T-cell (primary cell): ENCODE measurements around the gene CD93. TPM values are rescaled to one million over a fixed set of nuclear protein-coding genes. Genes with fewer than 3 reads are reported as not detected.

Source experiments
- ATAC-seq, 4 experiments: fragments of 200-7000 bp in 3 of 4; fragments of 150-1000 bp in 1 of 4; cut with Tn5 transposase; replicated peaks in 1 of 4; 1 replicate in 3 of 4; 2 replicates in 1 of 4; pipeline ENCODE4 v1.10.0; 2021; ENCODE audit warnings: moderate library complexity in 3 of 4, mild to moderate bottlenecking in 2 of 4, moderate number of reproducible peaks in 1 of 4
- CTCF ChIA-PET, 2 donors: fragments of 300-600 bp; sonication (Branson Sonifier 250); formaldehyde crosslinking; loops; one replicate each; lab custom pipeline; 2022; ENCODE audit warnings: antibody characterized with exemption in 2 of 2; lab: Charles Lee
- POLR2A ChIA-PET, 2 donors: fragments of 300-600 bp; sonication (Branson Sonifier 250); formaldehyde crosslinking; loops; one replicate each; lab custom pipeline; 2022; ENCODE audit warnings: antibody characterized with exemption in 2 of 2; lab: Charles Lee
- DNase-seq, 35 experiments: peaks; one replicate each; pipeline versions ENCODE4 v3.0.0 to v3.0.0-alpha.2; 2013 to 2023
- H3K27ac ChIP-seq: one replicate; pipeline ENCODE4 v1.5.1; 2013; ENCODE audit warnings: low read length
- H3K27me3 ChIP-seq, 2 experiments: replicated peaks in 1 of 2; 1 replicate in 1 of 2; 2 replicates in 1 of 2; pipeline versions ENCODE4 v1.6.1 to v1.7.0; 2013; ENCODE audit warnings: low read length in 1 of 2, mixed read lengths in 1 of 2; ENCODE audit not compliant: control insufficient read depth in 2 of 2, insufficient read depth in 2 of 2; ENCODE audit errors: extremely low read depth in 1 of 2
- H3K36me3 ChIP-seq, 2 donors: 1 replicate in 1 of 2; 2 replicates in 1 of 2; pipeline versions ENCODE4 v1.6.1 to v1.7.0; 2013; ENCODE audit warnings: low read length in 1 of 2; ENCODE audit not compliant: control insufficient read depth in 2 of 2, insufficient read depth in 1 of 2; ENCODE audit errors: extremely low read depth in 1 of 2
- H3K4me1 ChIP-seq, 2 experiments: 1 replicate in 1 of 2; 2 replicates in 1 of 2; pipeline versions ENCODE4 v1.6.1 to v1.7.0; 2013; ENCODE audit warnings: low read length in 2 of 2, mixed read lengths in 1 of 2; ENCODE audit not compliant: insufficient read depth in 2 of 2, control insufficient read depth in 1 of 2; ENCODE audit errors: extremely low read depth in 1 of 2
- H3K4me3 ChIP-seq, 2 donors: 1 replicate in 1 of 2; 2 replicates in 1 of 2; pipeline versions ENCODE4 v1.5.1 to v1.7.0; 2013; ENCODE audit warnings: mild to moderate bottlenecking in 2 of 2, low read length in 1 of 2, moderate library complexity in 1 of 2; ENCODE audit not compliant: control insufficient read depth in 1 of 2; ENCODE audit errors: extremely low read depth in 1 of 2
- H3K9me3 ChIP-seq: 2 replicates; pipeline ENCODE4 v1.7.0; 2013
- H3K27ac Mint-ChIP-seq, 2 donors: one replicate each; pipeline ENCODE4 v1.8.0; 2020 to 2021; ENCODE audit warnings: mild to moderate bottlenecking in 2 of 2, mixed read lengths in 2 of 2
- H3K27me3 Mint-ChIP-seq, 2 donors: one replicate each; pipeline ENCODE4 v1.8.0; 2021 to 2022; ENCODE audit warnings: mixed read lengths in 2 of 2
- H3K36me3 Mint-ChIP-seq: one replicate; pipeline ENCODE4 v1.8.0; 2021; ENCODE audit warnings: mixed read lengths
- H3K4me1 Mint-ChIP-seq, 3 donors: one replicate each; pipeline ENCODE4 v1.8.0; 2020 to 2022; ENCODE audit warnings: mixed read lengths in 3 of 3, mild to moderate bottlenecking in 1 of 3
- H3K4me3 Mint-ChIP-seq, 3 donors: one replicate each; pipeline ENCODE4 v1.8.0; 2020 to 2022; ENCODE audit warnings: mild to moderate bottlenecking in 3 of 3, mixed read lengths in 3 of 3, moderate library complexity in 3 of 3
- H3K9me3 Mint-ChIP-seq, 3 donors: one replicate each; pipeline ENCODE4 v1.8.0; 2020 to 2022; ENCODE audit warnings: mixed read lengths in 3 of 3
- WGBS: methylation state at CpG from one replicate; pipeline ENCODE4 v1.1.5; 2013; ENCODE audit warnings: missing lambda C conversion rate; ENCODE audit not compliant: insufficient coverage; 5-methylcytosine and 5-hydroxymethylcytosine counted together
- total RNA-seq, 35 experiments: library from RNA in 6 of 35; stranded (reverse) in 6 of 35; fragments of 120-200 nt in 1 of 35; gene quantifications; one replicate each; pipeline versions ENCODE4 v1.2.1 to v1.2.4 and lab custom pipeline; 2013 to 2026

The CD93 gene
- total RNA-seq, 5 donors from 2014 or later (not counting 1 experiment from before 2014, with no cell fraction given), result 0.38 to 1.9 (median 0.58) TPM

GRCh38 chr20:23069108-23069507 lies 17.0 kb downstream of the CD93 start:
- H3K27ac ChIP-seq, result no peak overlapping the region

GRCh38 chr20:23068283-23068682 lies 17.8 kb downstream of the CD93 start:
- peaks cover 0 to 3% of the 10 kb centered on the region in 2 donors for H3K27me3 Mint-ChIP-seq
- no peak overlapping the region for H3K4me3 Mint-ChIP-seq
- Histone ChIP-seq H3K4me3 (no peak overlapping the region), H3K27ac (no peak overlapping the region), H3K4me1 (no peaks in the 10 kb centered on the region), H3K36me3 (no peaks in the 10 kb centered on the region), H3K9me3 (no peaks in the 10 kb centered on the region), H3K27me3 (no peaks in the 10 kb centered on the region)
- no peak for DNase-seq
- no peaks in the 10 kb centered on the region for H3K36me3 Mint-ChIP-seq
- no CpG with 5 or more reads among the region's 1 CpG for WGBS
- no peak for ATAC-seq
- CTCF ChIA-PET, result no interaction called here
- no peaks in the 10 kb centered on the region for H3K9me3 Mint-ChIP-seq
- no peak overlapping the region for H3K27ac Mint-ChIP-seq
- H3K4me1 Mint-ChIP-seq, result no peaks in the 10 kb centered on the region
- POLR2A ChIA-PET, result no interaction called here

More at GRCh38 chr20:23069108-23069507, 17.0 kb downstream of the CD93 start:
- H3K4me1 ChIP-seq, result no peaks in the 10 kb centered on the region
- no peak overlapping the region for H3K4me3 ChIP-seq
- ATAC-seq (no peak), DNase-seq (no peak)
- H3K36me3 ChIP-seq, result no peaks in the 10 kb centered on the region
- Mint-ChIP-seq H3K4me3 (no peak overlapping the region), H3K27me3 (peaks cover 0 to 3% of the 10 kb centered on the region in 2 donors), H3K27ac (no peak overlapping the region), H3K9me3 (no peaks in the 10 kb centered on the region), H3K4me1 (no peaks in the 10 kb centered on the region), H3K36me3 (no peaks in the 10 kb centered on the region)
- no peaks in the 10 kb centered on the region for H3K27me3 ChIP-seq
- no peaks in the 10 kb centered on the region for H3K9me3 ChIP-seq
- WGBS, result no CpG with 5 or more reads among the region's 2 CpGs
- CTCF ChIA-PET, result no interaction called here
- POLR2A ChIA-PET, result no interaction called here

GRCh38 chr20:23066772-23067171 lies 19.4 kb downstream of the CD93 start:
- ATAC-seq (no peak), DNase-seq (no peak)
- ChIA-PET POLR2A (interaction anchor here in 1 of 2 donors (0.6 kb wide), 1 partner anchor 905 kb away, joined by 3 read pairs; no protein-coding TSS in a partner anchor), CTCF (no interaction called here)
- H3K9me3 Mint-ChIP-seq, result no peaks in the 10 kb centered on the region
- H3K27ac Mint-ChIP-seq, result no peak overlapping the region
- no peak overlapping the region for H3K27ac ChIP-seq
- peaks cover 0 to 5% of the 10 kb centered on the region in 2 experiments for H3K27me3 ChIP-seq
- peaks cover 0 to 3% of the 10 kb centered on the region in 2 donors for H3K27me3 Mint-ChIP-seq
- no peaks in the 10 kb centered on the region for H3K36me3 Mint-ChIP-seq
- WGBS, result no CpG with 5 or more reads among the region's 3 CpGs
- no peaks in the 10 kb centered on the region for H3K4me1 ChIP-seq
- H3K4me1 Mint-ChIP-seq, result no peaks in the 10 kb centered on the region
- no peak overlapping the region for H3K4me3 Mint-ChIP-seq
- H3K9me3 ChIP-seq, result no peaks in the 10 kb centered on the region
- H3K4me3 ChIP-seq, result no peak overlapping the region
- H3K36me3 ChIP-seq, result no peaks in the 10 kb centered on the region

GRCh38 chr20:23065266-23066201 lies 20.6 kb downstream of the CD93 start:
- H3K36me3 ChIP-seq, result no peaks in the 10 kb centered on the region
- no peak overlapping the region for H3K27ac ChIP-seq
- Mint-ChIP-seq H3K27me3 (peaks cover 0 to 3% of the 10 kb centered on the region in 2 donors), H3K27ac (no peak overlapping the region), H3K4me3 (no peak overlapping the region), H3K36me3 (no peaks in the 10 kb centered on the region), H3K9me3 (no peaks in the 10 kb centered on the region), H3K4me1 (no peaks in the 10 kb centered on the region)
- H3K27me3 ChIP-seq, result peaks cover 0 to 11% of the 10 kb centered on the region in 2 experiments
- no peaks in the 10 kb centered on the region for H3K4me1 ChIP-seq
- ChIA-PET POLR2A (no interaction called here), CTCF (no interaction called here)
- ATAC-seq, result no peak
- no peak for DNase-seq
- WGBS, result 49% methylated on average over 2 of the region's 9 CpGs
- no peaks in the 10 kb centered on the region for H3K9me3 ChIP-seq
- H3K4me3 ChIP-seq, result no peak overlapping the region

- DNase-seq (no peak), ATAC-seq (no peak)
- POLR2A ChIA-PET, result no interaction called here
- CTCF ChIA-PET, result no interaction called here
- H3K27ac Mint-ChIP-seq, result no peak overlapping the region
- no peak overlapping the region for H3K4me3 ChIP-seq
- peaks cover 0 to 11% of the 10 kb centered on the region in 2 experiments for H3K27me3 ChIP-seq
- H3K36me3 Mint-ChIP-seq, result no peaks in the 10 kb centered on the region
- 57% methylated on average over 1 of the region's 2 CpGs for WGBS
- H3K4me1 Mint-ChIP-seq, result no peaks in the 10 kb centered on the region
- H3K4me3 Mint-ChIP-seq, result no peak overlapping the region
- no peaks in the 10 kb centered on the region for H3K4me1 ChIP-seq
- H3K27ac ChIP-seq, result no peak overlapping the region
- H3K27me3 Mint-ChIP-seq, result no peaks in the 10 kb centered on the region
- no peaks in the 10 kb centered on the region for H3K36me3 ChIP-seq
- no peaks in the 10 kb centered on the region for H3K9me3 ChIP-seq
- H3K9me3 Mint-ChIP-seq, result no peaks in the 10 kb centered on the region
Observed at GRCh38 chr20:23063581-23063980, 22.5 kb downstream of the CD93 start.

- Mint-ChIP-seq H3K4me1 (no peaks in the 10 kb centered on the region), H3K9me3 (no peaks in the 10 kb centered on the region), H3K36me3 (no peaks in the 10 kb centered on the region), H3K27me3 (no peaks in the 10 kb centered on the region), H3K27ac (no peak overlapping the region), H3K4me3 (no peak overlapping the region)
- no peak overlapping the region for H3K4me3 ChIP-seq
- ChIA-PET CTCF (no interaction called here), POLR2A (no interaction called here)
- no peaks in the 10 kb centered on the region for H3K36me3 ChIP-seq
- ATAC-seq (no peak), DNase-seq (no peak)
- no peaks in the 10 kb centered on the region for H3K4me1 ChIP-seq
- WGBS, result 70% methylated on average over 2 of the region's 3 CpGs
- no peaks in the 10 kb centered on the region for H3K9me3 ChIP-seq
- H3K27ac ChIP-seq, result no peak overlapping the region
- peaks cover 0 to 11% of the 10 kb centered on the region in 2 experiments for H3K27me3 ChIP-seq
Observed at GRCh38 chr20:23063168-23063567, 23.0 kb downstream of the CD93 start.
